Measurements from ENCODE around the gene CEP83. TPM values are rescaled to one million over a fixed set of nuclear protein-coding genes. Genes with fewer than 3 reads are reported as not detected.
"Not testable (repeated sequence)": the region's sequence is repeated elsewhere in the genome, so short reads cannot be mapped to it uniquely, and the experiment has no call there.

CEP83 gene
- total and polyA plus RNA-seq, 8 donors = 11.9 to 46.1 (median 38.8) TPM

GRCh38 chr12:94458877-94459727, 565 bp downstream of the CEP83 start:
- DNase-seq (peak in 1 of 4 donors; percentile 43), ATAC-seq (peak; percentile 67)
- peak overlapping the region; percentile 74 to 80 for H3K4me3 ChIP-seq
- intact Hi-C loops (cut with DNase I) = no loop called here
- peaks cover 0 to 8% of the 10 kb centered on the region in 2 donors for H3K36me3 ChIP-seq
- peaks cover 0 to 2% of the 10 kb centered on the region in 2 donors for H3K9me3 ChIP-seq
- TF ChIP-seq, protein P1, sequence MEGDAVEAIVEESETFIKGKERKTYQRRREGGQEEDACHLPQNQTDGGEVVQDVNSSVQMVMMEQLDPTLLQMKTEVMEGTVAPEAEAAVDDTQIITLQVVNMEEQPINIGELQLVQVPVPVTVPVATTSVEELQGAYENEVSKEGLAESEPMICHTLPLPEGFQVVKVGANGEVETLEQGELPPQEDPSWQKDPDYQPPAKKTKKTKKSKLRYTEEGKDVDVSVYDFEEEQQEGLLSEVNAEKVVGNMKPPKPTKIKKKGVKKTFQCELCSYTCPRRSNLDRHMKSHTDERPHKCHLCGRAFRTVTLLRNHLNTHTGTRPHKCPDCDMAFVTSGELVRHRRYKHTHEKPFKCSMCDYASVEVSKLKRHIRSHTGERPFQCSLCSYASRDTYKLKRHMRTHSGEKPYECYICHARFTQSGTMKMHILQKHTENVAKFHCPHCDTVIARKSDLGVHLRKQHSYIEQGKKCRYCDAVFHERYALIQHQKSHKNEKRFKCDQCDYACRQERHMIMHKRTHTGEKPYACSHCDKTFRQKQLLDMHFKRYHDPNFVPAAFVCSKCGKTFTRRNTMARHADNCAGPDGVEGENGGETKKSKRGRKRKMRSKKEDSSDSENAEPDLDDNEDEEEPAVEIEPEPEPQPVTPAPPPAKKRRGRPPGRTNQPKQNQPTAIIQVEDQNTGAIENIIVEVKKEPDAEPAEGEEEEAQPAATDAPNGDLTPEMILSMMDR (IDR thresholded peaks at IDR 0.05) = no peak
- H3K27me3 ChIP-seq = no peaks in the 10 kb centered on the region
- H3K4me1 ChIP-seq = peaks cover 12 to 24% of the 10 kb centered on the region in 2 donors
- peak overlapping the region; percentile 89 to 91 for H3K27ac ChIP-seq

GRCh38 chr12:94457311-94457710, 2.4 kb downstream of the CEP83 start:
- intact Hi-C loops (cut with DNase I) = no loop called here
- H3K27ac ChIP-seq = no peak overlapping the region
- no peak for ATAC-seq
- TF ChIP-seq, protein P1 (IDR thresholded peaks at IDR 0.05) = no peak
- peaks cover 0 to 10% of the 10 kb centered on the region in 2 donors for H3K36me3 ChIP-seq
- peaks cover 0 to 3% of the 10 kb centered on the region in 2 donors for H3K9me3 ChIP-seq
- H3K27me3 ChIP-seq = no peaks in the 10 kb centered on the region
- peaks cover 12 to 24% of the 10 kb centered on the region in 2 donors for H3K4me1 ChIP-seq
- no peak overlapping the region for H3K4me3 ChIP-seq
- no peak for DNase-seq

DNA sequence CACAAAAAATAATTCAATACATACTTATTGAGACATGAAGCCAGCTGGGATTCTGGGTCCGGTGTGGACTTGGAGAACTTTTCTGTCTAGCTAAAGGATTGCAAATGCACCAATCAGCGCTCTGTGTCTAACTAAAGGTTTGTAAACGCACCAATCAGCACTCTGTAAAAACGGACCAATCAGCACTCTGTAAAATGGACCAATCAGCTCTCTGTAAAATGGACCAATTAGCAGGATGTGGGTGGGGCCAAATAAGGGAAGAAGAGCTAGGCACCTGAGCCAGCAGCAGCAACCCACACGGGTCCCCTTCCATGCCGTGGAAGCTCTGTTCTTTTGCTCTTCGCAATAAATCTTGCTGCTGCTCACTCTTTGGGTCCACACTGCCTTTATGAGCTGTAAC, 5.3 kb downstream of the CEP83 start:
- intact Hi-C loops (cut with DNase I); H3K4me3 ChIP-seq; DNase-seq; H3K9me3 ChIP-seq; H3K27ac ChIP-seq; ATAC-seq; H3K27me3 ChIP-seq: not testable (repeated sequence)
- Histone ChIP-seq H3K4me1 (peaks cover 12 to 16% of the 10 kb centered on the region in 2 donors), H3K36me3 (peaks cover 0 to 10% of the 10 kb centered on the region in 2 donors)

GRCh38 chr12:94445662-94446061, 14.0 kb downstream of the CEP83 start:
- H3K9me3 ChIP-seq = peaks cover 0 to 15% of the 10 kb centered on the region in 2 donors
- intact Hi-C loops (cut with DNase I) = no loop called here
- H3K27ac ChIP-seq = no peak overlapping the region
- ATAC-seq (peak; percentile 57), DNase-seq (no peak)
- H3K36me3 ChIP-seq = no peaks in the 10 kb centered on the region
- TF ChIP-seq, protein P1 (IDR thresholded peaks at IDR 0.05) = no peak
- no peaks in the 10 kb centered on the region for H3K4me1 ChIP-seq
- no peaks in the 10 kb centered on the region for H3K27me3 ChIP-seq
- no peak overlapping the region for H3K4me3 ChIP-seq

- intact Hi-C loops (cut with DNase I) = loop anchor here in 1 of 2 donors (10.0 kb wide), 1 partner anchor 293 kb away; the partner anchor contains the start of gene PLXNC1
- ATAC-seq = no peak
- no peak for DNase-seq
- no peaks in the 10 kb centered on the region for H3K27me3 ChIP-seq
- TF ChIP-seq, protein P1 (IDR thresholded peaks at IDR 0.05) = no peak
- H3K9me3 ChIP-seq = peaks cover 0 to 5% of the 10 kb centered on the region in 2 donors
- H3K36me3 ChIP-seq = no peaks in the 10 kb centered on the region
- no peak overlapping the region for H3K27ac ChIP-seq
- peaks cover 0 to 20% of the 10 kb centered on the region in 2 donors for H3K4me1 ChIP-seq
- no peak overlapping the region for H3K4me3 ChIP-seq
Observed at GRCh38 chr12:94437303-94437702, 22.4 kb downstream of the CEP83 start.

Measured in left lung (tissue), 10 donors.